ENCODE measurements around the gene POC5. TPM values are rescaled to one million over a fixed set of nuclear protein-coding genes. Genes with fewer than 3 reads are reported as not detected.

POC5 gene
- total and polyA plus RNA-seq, 2 of the 8 experiments (the other 6 are each of a cell fraction or from before 2014, with no cell fraction given), result 11.2 to 12.1 TPM

GRCh38 chr5:75626959-75627358 lies 90.3 kb downstream of the POC5 start:
- Histone ChIP-seq H3K18ac (ENCODE audit: extremely low read depth, low read length) (no peak overlapping the region), H3K23me2 (ENCODE audit: low read depth, low read length) (no peaks in the 10 kb centered on the region), H3K79me2 (ENCODE audit: control insufficient read depth in 1 of 2, insufficient read depth in 2 of 2, low read length in 2 of 2) (no peaks in the 10 kb centered on the region), H3K27ac (ENCODE audit: low read depth, low read length) (no peak overlapping the region), H3K23ac (ENCODE audit: insufficient read length) (no peak overlapping the region), H4K5ac (ENCODE audit: insufficient read length, low read depth, low read length) (no peak overlapping the region), H3K9ac (replicated peaks in 1 of 4; ENCODE audit: extremely low read depth in 1 of 4, low read depth in 3 of 4, low read length in 3 of 4) (no peak overlapping the region), H3K14ac (ENCODE audit: insufficient read length) (no peak overlapping the region), H2BK15ac (ENCODE audit: low read length) (no peak overlapping the region), H3K79me1 (ENCODE audit: low read depth, low read length) (no peaks in the 10 kb centered on the region), H3K4me1 (replicated peaks in 1 of 4; ENCODE audit: control insufficient read depth in 3 of 4, insufficient read depth in 4 of 4, low read length in 3 of 4) (no peaks in the 10 kb centered on the region), H3K36me3 (ENCODE audit: control insufficient read depth in 2 of 4, insufficient read depth in 4 of 4, low read length in 3 of 4) (no peaks in the 10 kb centered on the region), H2BK20ac (ENCODE audit: low read length) (no peak overlapping the region), H3K27me3 (replicated peaks in 1 of 4; ENCODE audit: control insufficient read depth in 3 of 4, extremely low read depth in 1 of 4, insufficient read depth in 3 of 4, low read length in 3 of 4) (no peaks in the 10 kb centered on the region), H2AK5ac (ENCODE audit: low read depth, low read length) (no peak overlapping the region), H4K20me1 (replicated peaks in 1 of 2; ENCODE audit: control insufficient read depth in 1 of 2, insufficient read depth in 2 of 2, low read length in 2 of 2) (no peaks in the 10 kb centered on the region), H4K91ac (replicated peaks; ENCODE audit: insufficient read length, low read length) (no peak overlapping the region), H2BK5ac (ENCODE audit: low read depth, low read length) (no peak overlapping the region), H3K9me3 (ENCODE audit: insufficient read depth in 2 of 2, low read depth in 1 of 2, low read length in 1 of 2) (no peaks in the 10 kb centered on the region), H3K56ac (replicated peaks; ENCODE audit: insufficient read length, low read depth, low read length) (no peak overlapping the region), H2BK120ac (replicated peaks; ENCODE audit: low read depth, low read length) (no peak overlapping the region), H2AFZ (ENCODE audit: low read length) (no peak overlapping the region), H4K8ac (ENCODE audit: extremely low read depth, insufficient read depth, low read length) (no peak overlapping the region), H3K4me3 (ENCODE audit: extremely low read depth in 1 of 4, insufficient read depth in 2 of 4, low read depth in 3 of 4, low read length in 4 of 4) (no peak overlapping the region), H2BK12ac (ENCODE audit: low read depth, low read length) (no peak overlapping the region), H3K4ac (replicated peaks; ENCODE audit: insufficient read length, low read depth, low read length) (no peak overlapping the region), H3K4me2 (ENCODE audit: insufficient read depth in 1 of 2, low read depth in 2 of 2, low read length in 2 of 2) (no peak overlapping the region)
- CTCF ChIA-PET (ENCODE audit: partially characterized antibody), result no interaction called here
- POLR2A ChIA-PET (ENCODE audit: partially characterized antibody), result no interaction called here
- no peak for FAIRE-seq
- TF ChIP-seq CBX5 (IDR thresholded peaks at IDR 0.05; ENCODE audit: low read depth, low read length) (no peak), TCF12 (IDR thresholded peaks at IDR 0.05; ENCODE audit: low read depth, low read length) (no peak), ASH2L (IDR thresholded peaks at IDR 0.05; ENCODE audit: low read length) (no peak), TBP (IDR thresholded peaks at IDR 0.05; ENCODE audit: low read depth, low read length) (no peak), CEBPB (IDR thresholded peaks at IDR 0.05; ENCODE audit: low read depth, low read length) (no peak), KDM4A (IDR thresholded peaks at IDR 0.05; ENCODE audit: low read depth, low read length, severe bottlenecking) (no peak)
- TF ChIP-seq, protein P1, sequence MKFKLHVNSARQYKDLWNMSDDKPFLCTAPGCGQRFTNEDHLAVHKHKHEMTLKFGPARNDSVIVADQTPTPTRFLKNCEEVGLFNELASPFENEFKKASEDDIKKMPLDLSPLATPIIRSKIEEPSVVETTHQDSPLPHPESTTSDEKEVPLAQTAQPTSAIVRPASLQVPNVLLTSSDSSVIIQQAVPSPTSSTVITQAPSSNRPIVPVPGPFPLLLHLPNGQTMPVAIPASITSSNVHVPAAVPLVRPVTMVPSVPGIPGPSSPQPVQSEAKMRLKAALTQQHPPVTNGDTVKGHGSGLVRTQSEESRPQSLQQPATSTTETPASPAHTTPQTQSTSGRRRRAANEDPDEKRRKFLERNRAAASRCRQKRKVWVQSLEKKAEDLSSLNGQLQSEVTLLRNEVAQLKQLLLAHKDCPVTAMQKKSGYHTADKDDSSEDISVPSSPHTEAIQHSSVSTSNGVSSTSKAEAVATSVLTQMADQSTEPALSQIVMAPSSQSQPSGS (IDR thresholded peaks at IDR 0.05; ENCODE audit: low read length), result no peak
- TF ChIP-seq, protein P2, sequence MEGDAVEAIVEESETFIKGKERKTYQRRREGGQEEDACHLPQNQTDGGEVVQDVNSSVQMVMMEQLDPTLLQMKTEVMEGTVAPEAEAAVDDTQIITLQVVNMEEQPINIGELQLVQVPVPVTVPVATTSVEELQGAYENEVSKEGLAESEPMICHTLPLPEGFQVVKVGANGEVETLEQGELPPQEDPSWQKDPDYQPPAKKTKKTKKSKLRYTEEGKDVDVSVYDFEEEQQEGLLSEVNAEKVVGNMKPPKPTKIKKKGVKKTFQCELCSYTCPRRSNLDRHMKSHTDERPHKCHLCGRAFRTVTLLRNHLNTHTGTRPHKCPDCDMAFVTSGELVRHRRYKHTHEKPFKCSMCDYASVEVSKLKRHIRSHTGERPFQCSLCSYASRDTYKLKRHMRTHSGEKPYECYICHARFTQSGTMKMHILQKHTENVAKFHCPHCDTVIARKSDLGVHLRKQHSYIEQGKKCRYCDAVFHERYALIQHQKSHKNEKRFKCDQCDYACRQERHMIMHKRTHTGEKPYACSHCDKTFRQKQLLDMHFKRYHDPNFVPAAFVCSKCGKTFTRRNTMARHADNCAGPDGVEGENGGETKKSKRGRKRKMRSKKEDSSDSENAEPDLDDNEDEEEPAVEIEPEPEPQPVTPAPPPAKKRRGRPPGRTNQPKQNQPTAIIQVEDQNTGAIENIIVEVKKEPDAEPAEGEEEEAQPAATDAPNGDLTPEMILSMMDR (IDR thresholded peaks at IDR 0.05; ENCODE audit: control extremely low read depth in 1 of 3, insufficient read depth in 1 of 3, low read depth in 1 of 3, low read length in 3 of 3), result no peak
- DNase-seq (ENCODE audit: low read depth in 1 of 2, low spot score in 2 of 2), result no peak

Measured in H1 (cell line).